HG03521 (cell line): ENCODE data around the gene NIPBL.
A peak's percentile ranks its signal among the peaks of the same experiment; 100 is the strongest.
"Not testable (repeated sequence)": the region's sequence is repeated elsewhere in the genome, so short reads cannot be mapped to it uniquely, and the experiment has no call there.

ENCODE experiments used
- ATAC-seq: cut with Tn5 transposase; IDR thresholded peaks from one replicate; pipeline ENCODE4 v1.9.1; 2021; ENCODE audit warnings: mild to moderate bottlenecking, moderate library complexity; ENCODE audit not compliant: unreplicated experiment

NIPBL gene

GRCh38 chr5:37086026-37086425 is 209.5 kb downstream of the NIPBL start:
- not testable (repeated sequence) for ATAC-seq

GRCh38 chr5:37086466-37087173 is 210.1 kb downstream of the NIPBL start:
- ATAC-seq, result no peak

- ATAC-seq, result no peak
Observed at GRCh38 chr5:37088009-37088408, 211.4 kb downstream of the NIPBL start.

DNA sequence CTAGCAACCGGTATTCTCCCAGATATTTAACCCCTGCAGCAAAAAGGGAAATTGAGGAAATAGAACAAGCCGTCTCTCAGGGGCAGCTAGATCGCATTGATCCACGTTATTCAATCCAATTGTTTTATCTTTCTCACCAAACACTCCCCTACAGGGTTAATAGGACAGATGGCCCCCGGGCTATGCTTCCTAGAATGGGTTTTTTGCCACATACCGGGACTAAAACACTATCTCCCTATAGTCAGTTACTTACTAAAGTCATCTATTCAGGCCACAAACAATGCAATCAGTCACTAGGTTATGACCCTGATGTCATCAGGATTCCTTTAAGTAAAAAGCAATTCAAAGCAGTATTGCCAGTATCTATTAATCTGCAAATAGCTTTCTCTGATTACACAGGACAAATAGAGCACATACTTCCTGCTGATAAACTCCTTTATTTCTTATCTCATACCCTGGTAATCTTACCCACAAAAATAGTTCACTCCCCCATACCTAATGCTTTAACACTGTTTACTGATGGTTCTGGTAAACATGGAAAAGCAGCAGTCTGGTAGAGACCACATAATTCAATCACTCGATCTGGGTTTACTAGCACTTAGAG is 213.7 kb downstream of the NIPBL start:
- no peak for ATAC-seq

DNA sequence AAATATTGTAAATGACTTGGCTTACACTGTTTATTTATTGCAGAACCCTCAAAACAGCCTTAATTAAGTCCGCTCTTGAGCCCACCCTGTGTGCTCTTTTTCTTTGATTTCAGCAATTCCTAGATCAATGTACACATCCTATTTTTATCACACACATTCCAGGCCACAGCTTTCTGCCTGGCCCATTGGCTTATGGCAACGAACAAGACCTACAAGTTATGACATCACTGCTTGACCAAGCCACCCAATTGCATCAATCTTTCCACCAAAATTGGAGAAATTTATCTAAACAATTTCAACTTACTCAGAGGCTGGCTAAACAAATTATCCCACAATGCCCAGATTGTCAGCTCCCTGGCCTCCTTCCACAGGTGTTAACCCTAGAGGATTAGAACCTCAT is 214.2 kb downstream of the NIPBL start:
- no peak for ATAC-seq

DNA sequence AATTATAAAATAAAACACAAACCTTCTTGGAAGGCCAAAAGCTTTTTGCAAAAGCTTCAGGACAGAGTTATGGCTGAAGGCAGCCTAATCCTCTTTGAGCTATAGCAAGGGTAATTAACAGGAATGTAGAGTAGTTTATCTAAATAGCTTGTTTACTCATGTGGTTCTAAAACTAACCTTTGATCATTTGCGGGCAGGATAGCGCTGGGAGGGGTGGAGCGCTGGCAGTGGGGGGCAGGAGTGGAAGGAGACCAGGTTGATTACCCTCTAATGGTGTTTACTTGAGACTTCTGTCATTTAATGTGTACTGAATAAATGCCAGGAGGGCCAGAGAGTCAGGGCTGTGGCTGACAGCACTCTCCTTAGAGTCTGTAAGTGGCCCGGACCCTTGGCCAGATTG is 217.2 kb downstream of the NIPBL start:
- ATAC-seq, result not testable (repeated sequence)

GRCh38 chr5:37099267-37099666 is 222.7 kb downstream of the NIPBL start:
- not testable (repeated sequence) for ATAC-seq

- no peak for ATAC-seq
Observed at GRCh38 chr5:37103302-37103701, 226.7 kb downstream of the NIPBL start.

GRCh38 chr5:37109338-37109737 is 232.8 kb downstream of the NIPBL start:
- no peak for ATAC-seq

GRCh38 chr5:37110135-37110534 is 233.6 kb downstream of the NIPBL start:
- ATAC-seq, result no peak

- ATAC-seq, result peak; percentile 83
Observed at GRCh38 chr5:37111426-37112382, 235.1 kb downstream of the NIPBL start.

DNA sequence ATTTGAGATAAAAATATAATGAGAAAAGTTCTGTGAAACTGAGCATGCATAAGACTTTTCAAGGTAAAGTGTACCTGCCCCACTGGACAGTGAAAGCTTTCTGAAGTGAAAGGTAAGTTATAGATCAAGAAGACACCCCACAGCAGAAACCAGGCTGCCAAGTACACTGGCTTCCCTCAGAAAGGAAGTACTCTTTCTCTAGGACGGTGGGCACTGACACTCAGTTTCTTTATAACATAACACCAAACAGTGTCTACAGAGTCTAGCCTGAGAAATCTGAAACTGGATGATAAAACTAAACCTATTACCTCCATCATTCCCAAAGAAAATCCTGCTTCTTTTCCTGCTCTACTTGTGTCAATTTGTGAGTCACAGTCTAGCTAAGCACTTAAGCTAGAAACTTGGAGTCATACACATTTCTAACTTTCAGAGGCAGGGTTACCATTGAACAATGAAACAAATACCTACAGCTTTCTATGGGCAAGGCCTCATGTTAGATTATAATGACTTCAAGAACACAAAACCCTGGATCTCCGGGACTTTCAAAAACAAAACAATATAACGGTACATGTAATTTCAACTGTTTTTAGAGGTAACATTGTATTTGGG is 235.9 kb downstream of the NIPBL start:
- no peak for ATAC-seq
